Bronchial epithelial cell (primary cell): Measurements from ENCODE around the gene SH2B3. TPM values are rescaled to one million over a fixed set of nuclear protein-coding genes. Genes with fewer than 3 reads are reported as not detected.
"Not testable (repeated sequence)": the region's sequence is repeated elsewhere in the genome, so short reads cannot be mapped to it uniquely, and the experiment has no call there.

Experiments used
- DNase-seq: peaks from one replicate; pipeline ENCODE4 v3.0.0-alpha.2; 2010; ENCODE audit warnings: low read depth
- FAIRE-seq: peaks from 2 replicates; lab custom pipeline; 2011; peaks lifted over from hg19 to GRCh38; lab: Jason Lieb, UNC
- H3K27me3 ChIP-seq: 2 replicates; pipeline ENCODE4 v1.5.1; 2011; ENCODE audit warnings: low read length; ENCODE audit not compliant: control insufficient read depth, insufficient read depth
- H3K36me3 ChIP-seq: 2 replicates; pipeline ENCODE4 v1.5.1; 2011; ENCODE audit warnings: low read length; ENCODE audit not compliant: control insufficient read depth, insufficient read depth
- H3K4me3 ChIP-seq: 2 replicates; pipeline ENCODE4 v1.5.1; 2011; ENCODE audit warnings: mild to moderate bottlenecking, low read depth, low read length, control low read depth
- CTCF ChIP-seq: IDR thresholded peaks from 2 replicates; pipeline ENCODE4 v1.5.1; 2011; ENCODE audit warnings: mild to moderate bottlenecking, moderate library complexity, low read length, control low read depth, inconsistent platforms; ENCODE audit not compliant: insufficient read depth, severe bottlenecking
- total RNA-seq: library from RNA; depleted of rRNA; stranded (reverse); fragments of >200 nt; gene quantifications from 2 replicates; pipeline ENCODE4 v1.2.1, GENCODE V29; 2014

SH2B3 gene
- total RNA-seq, 1 donor from 2014 or later: 2.4 TPM

GRCh38 chr12:111393700-111394300 lies 11.9 kb upstream of the SH2B3 start:
- FAIRE-seq (no peak), DNase-seq (no peak)
- TF ChIP-seq CTCF: no peak
- H3K4me3 ChIP-seq: no peak overlapping the region
- no peaks in the 10 kb centered on the region for H3K36me3 ChIP-seq
- H3K27me3 ChIP-seq: peaks cover 3% of the 10 kb centered on the region

- Histone ChIP-seq H3K36me3 (no peaks in the 10 kb centered on the region), H3K4me3 (no peak overlapping the region), H3K27me3 (peaks cover 3% of the 10 kb centered on the region)
- TF ChIP-seq CTCF: no peak
- DNase-seq (no peak), FAIRE-seq (no peak)
Observed at GRCh38 chr12:111394480-111394879, 11.2 kb upstream of the SH2B3 start.

DNA sequence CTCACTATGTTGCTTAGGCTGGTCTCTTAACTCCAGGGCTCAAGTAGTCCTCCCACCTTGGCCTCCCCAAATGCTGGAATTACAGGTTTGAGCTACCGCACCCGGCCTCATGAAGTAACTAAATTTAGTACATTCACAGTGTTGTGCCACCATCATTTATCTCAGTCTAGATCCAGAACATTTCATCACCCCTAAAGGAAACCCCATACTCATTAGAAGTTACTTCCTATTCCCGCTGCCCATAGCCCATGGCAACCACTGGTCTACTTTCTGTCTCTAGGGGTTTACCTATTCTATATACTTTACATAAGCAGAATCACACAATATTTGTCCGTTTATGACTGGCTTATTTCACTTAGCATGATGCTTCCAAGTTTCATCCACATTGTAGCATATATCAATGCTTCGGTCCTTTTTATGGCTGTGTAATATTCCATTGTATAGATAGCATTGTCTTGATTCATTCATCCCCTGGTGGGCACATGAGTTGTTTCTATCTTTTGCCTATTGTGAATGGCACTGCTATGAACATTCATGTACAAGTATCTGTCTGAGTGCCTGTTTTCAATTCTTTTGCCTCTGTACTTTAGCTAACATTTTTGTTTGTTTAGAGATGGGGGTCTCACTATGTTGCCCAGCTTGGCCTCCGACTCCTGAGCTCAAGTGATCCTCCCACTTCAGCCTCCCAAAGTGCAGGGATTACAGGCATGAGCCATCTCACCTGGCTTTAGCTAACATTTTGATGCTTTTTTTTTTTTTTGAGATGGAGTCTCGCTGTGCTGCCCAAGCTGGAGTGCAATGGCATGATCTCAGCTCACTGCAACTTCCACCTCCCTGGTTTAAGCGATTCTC lies 10.2 kb upstream of the SH2B3 start:
- FAIRE-seq (no peak), DNase-seq (no peak)
- no peak for TF ChIP-seq CTCF
- H3K27me3 ChIP-seq: peaks cover 3% of the 10 kb centered on the region
- H3K4me3 ChIP-seq: no peak overlapping the region
- no peaks in the 10 kb centered on the region for H3K36me3 ChIP-seq

- not testable (repeated sequence) for H3K4me3 ChIP-seq, H3K27me3 ChIP-seq, DNase-seq, FAIRE-seq, H3K36me3 ChIP-seq
Observed at GRCh38 chr12:111396271-111396670, 9.5 kb upstream of the SH2B3 start.

- FAIRE-seq: no peak
- peak; percentile 100 for TF ChIP-seq CTCF
- H3K27me3 ChIP-seq: peaks cover 3% of the 10 kb centered on the region
- DNase-seq: peak; percentile 75
- peak overlapping the region; percentile 13 for H3K4me3 ChIP-seq
- no peaks in the 10 kb centered on the region for H3K36me3 ChIP-seq
Observed at GRCh38 chr12:111396726-111397445, 8.8 kb upstream of the SH2B3 start.

- FAIRE-seq: no peak
- TF ChIP-seq CTCF: no peak
- no peak for DNase-seq
- no peaks in the 10 kb centered on the region for H3K36me3 ChIP-seq
- H3K4me3 ChIP-seq: no peak overlapping the region
- no peaks in the 10 kb centered on the region for H3K27me3 ChIP-seq
Observed at GRCh38 chr12:111398530-111398929, 7.2 kb upstream of the SH2B3 start.

DNA sequence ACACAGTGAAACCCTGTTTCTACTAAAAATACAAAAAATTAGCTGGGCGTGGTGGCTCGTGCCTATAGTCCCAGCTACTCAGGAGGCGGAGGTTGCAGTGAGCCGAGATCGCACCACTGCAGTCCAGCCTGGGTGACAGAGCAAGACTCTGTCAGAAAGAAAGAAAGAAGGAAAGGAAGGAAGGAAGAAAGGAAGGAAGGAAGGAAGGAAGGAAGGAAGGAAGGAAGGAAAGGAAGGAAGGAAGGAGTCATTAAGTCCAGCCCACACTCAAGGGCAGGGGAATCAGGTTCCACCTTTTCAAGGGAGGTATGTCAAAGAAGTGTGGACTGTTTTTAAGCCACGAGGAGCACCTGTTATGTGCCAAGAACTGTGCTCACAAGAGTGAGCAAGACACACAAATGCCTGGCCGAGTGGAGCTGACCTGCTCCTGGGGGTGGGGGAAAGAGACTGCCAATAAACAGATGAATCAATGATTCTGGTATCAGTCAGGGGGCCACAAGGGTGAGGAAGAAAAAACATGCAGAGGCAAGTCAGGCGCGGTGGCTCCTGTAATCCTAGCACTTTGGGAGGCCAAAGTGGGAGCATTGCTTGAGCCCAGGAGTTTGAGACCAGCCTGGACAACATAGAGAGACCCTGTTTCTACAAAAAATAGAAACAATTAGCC lies 5.8 kb upstream of the SH2B3 start:
- H3K36me3 ChIP-seq, H3K4me3 ChIP-seq, DNase-seq, FAIRE-seq, H3K27me3 ChIP-seq: not testable (repeated sequence)
